Measurements from ENCODE around the gene HDAC4. TPM values are rescaled to one million over a fixed set of nuclear protein-coding genes. Genes with fewer than 3 reads are reported as not detected.

HDAC4 gene
- total and polyA plus RNA-seq, 2 experiments from 2014 or later: 8.1 to 41.8 TPM

DNA sequence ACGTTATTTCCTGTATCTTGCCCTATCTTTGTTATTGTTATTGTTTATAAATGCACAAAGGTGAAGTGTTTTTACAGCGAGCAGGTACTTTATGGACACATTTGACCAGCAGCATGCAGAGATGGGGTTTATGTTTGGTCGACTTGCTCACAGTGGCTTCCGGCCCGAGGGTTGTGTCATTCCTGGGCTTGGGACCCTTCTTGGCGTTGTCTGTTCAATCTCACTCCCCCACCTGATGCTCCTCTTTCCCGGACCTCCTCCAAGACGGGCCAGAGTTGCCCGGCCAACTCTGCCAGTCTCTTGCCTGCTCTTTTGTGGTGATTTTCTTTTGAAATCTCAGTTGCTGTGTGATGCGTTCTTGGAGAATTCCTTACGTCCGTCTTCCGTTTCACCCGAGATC lies 399.0 kb downstream of the HDAC4 start:
- Histone ChIP-seq H3K4me2 (no peak overlapping the region), H4K20me1 (replicated peaks; ENCODE audit: insufficient read depth) (no peaks in the 10 kb centered on the region), H3K79me2 (replicated peaks; ENCODE audit: insufficient read depth) (no peaks in the 10 kb centered on the region), H3K4me1 (ENCODE audit: insufficient read depth) (no peaks in the 10 kb centered on the region), H3K27ac (ENCODE audit: low read depth) (no peak overlapping the region), H2AFZ (no peak overlapping the region), H3K9me2 (ENCODE audit: insufficient read depth) (no peaks in the 10 kb centered on the region), H3K4me3 (no peak overlapping the region), H3K36me3 (ENCODE audit: insufficient read depth) (no peaks in the 10 kb centered on the region), H3F3A (replicated peaks; ENCODE audit: low read depth) (no peaks in the 10 kb centered on the region), H3K27me3 (ENCODE audit: insufficient read depth) (no peaks in the 10 kb centered on the region)
- DNase-seq (ENCODE audit: low spot score) (no peak), ATAC-seq (no peak)
- H3K4me1 Mint-ChIP-seq: no peaks in the 10 kb centered on the region
- H3K36me3 Mint-ChIP-seq (ENCODE audit: low read depth): no peaks in the 10 kb centered on the region
- H3K27me3 Mint-ChIP-seq (ENCODE audit: insufficient read depth, low read depth, poor library complexity): peaks cover 4% of the 10 kb centered on the region
- H3K9me3 Mint-ChIP-seq: peaks cover 8% of the 10 kb centered on the region; the same call in 2 of the 3 replicates
- no peak overlapping the region for H3K4me3 Mint-ChIP-seq
- no peak overlapping the region for H3K27ac Mint-ChIP-seq
- TF ChIP-seq POLR2AphosphoS5 (IDR thresholded peaks at IDR 0.05; ENCODE audit: low read depth): no peak
- TF ChIP-seq NANOG (IDR thresholded peaks at IDR 0.05; ENCODE audit: borderline replicate concordance): no peak
- TF ChIP-seq STAT1 (IDR thresholded peaks at IDR 0.05; ENCODE audit: unreplicated experiment): no peak
- TF ChIP-seq JUNB (IDR thresholded peaks at IDR 0.05; ENCODE audit: unreplicated experiment): no peak
- TF ChIP-seq EZH2 (IDR thresholded peaks at IDR 0.05; ENCODE audit: low read depth, unreplicated experiment): no peak
- TF ChIP-seq, protein P1, sequence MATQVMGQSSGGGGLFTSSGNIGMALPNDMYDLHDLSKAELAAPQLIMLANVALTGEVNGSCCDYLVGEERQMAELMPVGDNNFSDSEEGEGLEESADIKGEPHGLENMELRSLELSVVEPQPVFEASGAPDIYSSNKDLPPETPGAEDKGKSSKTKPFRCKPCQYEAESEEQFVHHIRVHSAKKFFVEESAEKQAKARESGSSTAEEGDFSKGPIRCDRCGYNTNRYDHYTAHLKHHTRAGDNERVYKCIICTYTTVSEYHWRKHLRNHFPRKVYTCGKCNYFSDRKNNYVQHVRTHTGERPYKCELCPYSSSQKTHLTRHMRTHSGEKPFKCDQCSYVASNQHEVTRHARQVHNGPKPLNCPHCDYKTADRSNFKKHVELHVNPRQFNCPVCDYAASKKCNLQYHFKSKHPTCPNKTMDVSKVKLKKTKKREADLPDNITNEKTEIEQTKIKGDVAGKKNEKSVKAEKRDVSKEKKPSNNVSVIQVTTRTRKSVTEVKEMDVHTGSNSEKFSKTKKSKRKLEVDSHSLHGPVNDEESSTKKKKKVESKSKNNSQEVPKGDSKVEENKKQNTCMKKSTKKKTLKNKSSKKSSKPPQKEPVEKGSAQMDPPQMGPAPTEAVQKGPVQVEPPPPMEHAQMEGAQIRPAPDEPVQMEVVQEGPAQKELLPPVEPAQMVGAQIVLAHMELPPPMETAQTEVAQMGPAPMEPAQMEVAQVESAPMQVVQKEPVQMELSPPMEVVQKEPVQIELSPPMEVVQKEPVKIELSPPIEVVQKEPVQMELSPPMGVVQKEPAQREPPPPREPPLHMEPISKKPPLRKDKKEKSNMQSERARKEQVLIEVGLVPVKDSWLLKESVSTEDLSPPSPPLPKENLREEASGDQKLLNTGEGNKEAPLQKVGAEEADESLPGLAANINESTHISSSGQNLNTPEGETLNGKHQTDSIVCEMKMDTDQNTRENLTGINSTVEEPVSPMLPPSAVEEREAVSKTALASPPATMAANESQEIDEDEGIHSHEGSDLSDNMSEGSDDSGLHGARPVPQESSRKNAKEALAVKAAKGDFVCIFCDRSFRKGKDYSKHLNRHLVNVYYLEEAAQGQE (IDR thresholded peaks at IDR 0.05; ENCODE audit: unreplicated experiment): no peak

DNA sequence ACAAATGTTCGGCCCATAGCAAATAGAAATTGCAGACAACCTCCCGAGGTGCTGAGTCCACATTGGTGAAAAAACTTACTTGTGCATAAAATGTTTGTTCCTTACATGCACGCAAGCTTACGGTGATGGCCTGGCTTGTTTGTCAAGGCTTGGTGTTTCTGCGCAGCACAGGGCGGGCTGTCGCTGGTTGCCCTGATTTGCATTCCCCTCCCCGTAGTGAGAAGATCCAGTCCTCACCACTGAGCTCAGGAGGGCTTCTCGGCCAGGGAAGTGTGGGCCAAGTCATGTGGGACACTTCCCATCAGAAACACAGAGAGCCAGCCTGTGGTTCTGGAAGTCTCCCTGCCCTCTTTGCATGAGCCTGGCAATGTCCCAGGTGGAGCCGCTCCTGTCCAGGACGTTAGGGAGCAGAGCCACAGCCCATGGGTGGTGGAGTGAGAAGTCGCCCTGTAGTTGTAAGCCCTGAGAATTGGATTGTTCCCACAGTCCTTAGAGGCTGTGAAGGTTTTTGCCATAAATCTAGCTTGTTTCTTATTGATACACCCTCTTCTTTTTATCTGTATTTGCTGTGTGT lies 400.2 kb downstream of the HDAC4 start:
- H3K27me3 ChIP-seq (ENCODE audit: insufficient read depth): no peaks in the 10 kb centered on the region
- peaks cover 9% of the 10 kb centered on the region; the same call in 2 of the 3 replicates for H3K9me3 Mint-ChIP-seq
- TF ChIP-seq EZH2phosphoT487 (IDR thresholded peaks at IDR 0.05; ENCODE audit: unreplicated experiment) (no peak), JUNB (IDR thresholded peaks at IDR 0.05; ENCODE audit: unreplicated experiment) (no peak), STAT1 (IDR thresholded peaks at IDR 0.05; ENCODE audit: unreplicated experiment) (no peak)
- TF ChIP-seq, protein P1 (IDR thresholded peaks at IDR 0.05; ENCODE audit: unreplicated experiment): no peak
- TF ChIP-seq, protein P2, sequence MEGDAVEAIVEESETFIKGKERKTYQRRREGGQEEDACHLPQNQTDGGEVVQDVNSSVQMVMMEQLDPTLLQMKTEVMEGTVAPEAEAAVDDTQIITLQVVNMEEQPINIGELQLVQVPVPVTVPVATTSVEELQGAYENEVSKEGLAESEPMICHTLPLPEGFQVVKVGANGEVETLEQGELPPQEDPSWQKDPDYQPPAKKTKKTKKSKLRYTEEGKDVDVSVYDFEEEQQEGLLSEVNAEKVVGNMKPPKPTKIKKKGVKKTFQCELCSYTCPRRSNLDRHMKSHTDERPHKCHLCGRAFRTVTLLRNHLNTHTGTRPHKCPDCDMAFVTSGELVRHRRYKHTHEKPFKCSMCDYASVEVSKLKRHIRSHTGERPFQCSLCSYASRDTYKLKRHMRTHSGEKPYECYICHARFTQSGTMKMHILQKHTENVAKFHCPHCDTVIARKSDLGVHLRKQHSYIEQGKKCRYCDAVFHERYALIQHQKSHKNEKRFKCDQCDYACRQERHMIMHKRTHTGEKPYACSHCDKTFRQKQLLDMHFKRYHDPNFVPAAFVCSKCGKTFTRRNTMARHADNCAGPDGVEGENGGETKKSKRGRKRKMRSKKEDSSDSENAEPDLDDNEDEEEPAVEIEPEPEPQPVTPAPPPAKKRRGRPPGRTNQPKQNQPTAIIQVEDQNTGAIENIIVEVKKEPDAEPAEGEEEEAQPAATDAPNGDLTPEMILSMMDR (conservative IDR thresholded peaks at IDR 0.05; ENCODE audit: low read depth in 2 of 2): no peak

More for the DNA sequence above, 400.2 kb downstream of the HDAC4 start:
- Histone ChIP-seq H3K4me2 (no peak overlapping the region), H3K27ac (ENCODE audit: low read depth) (no peak overlapping the region), H3K4me3 (no peak overlapping the region), H3K79me2 (replicated peaks; ENCODE audit: insufficient read depth) (no peaks in the 10 kb centered on the region), H2AFZ (no peak overlapping the region), H3F3A (replicated peaks; ENCODE audit: low read depth) (no peaks in the 10 kb centered on the region), H3K4me1 (ENCODE audit: insufficient read depth) (no peaks in the 10 kb centered on the region), H3K36me3 (ENCODE audit: insufficient read depth) (no peaks in the 10 kb centered on the region), H4K20me1 (replicated peaks; ENCODE audit: insufficient read depth) (no peaks in the 10 kb centered on the region), H3K9me2 (ENCODE audit: insufficient read depth) (no peaks in the 10 kb centered on the region)
- Mint-ChIP-seq H3K36me3 (ENCODE audit: low read depth) (no peaks in the 10 kb centered on the region), H3K27me3 (ENCODE audit: insufficient read depth, low read depth, poor library complexity) (peaks cover 2% of the 10 kb centered on the region), H3K4me3 (no peak overlapping the region), H3K4me1 (no peaks in the 10 kb centered on the region), H3K27ac (no peak overlapping the region)
- DNase-seq (ENCODE audit: low spot score) (no peak), ATAC-seq (no peak)

All from GM23338 (cell line).